ENCODE measurements around the gene BORA. TPM values are rescaled to one million over a fixed set of nuclear protein-coding genes. Genes with fewer than 3 reads are reported as not detected.
"Not testable (repeated sequence)": the region's sequence is repeated elsewhere in the genome, so short reads cannot be mapped to it uniquely, and the experiment has no call there.

Gene BORA
- total and polyA plus RNA-seq, 12 donors, result 0.66 to 6.0 (median 1.8) TPM

- intact Hi-C loops (cut with DNase I), result no loop called here
- peaks cover 8 to 43% of the 10 kb centered on the region in 2 donors for H3K4me1 ChIP-seq (replicated peaks in 1 of 2)
- no peak for TF ChIP-seq POLR2A (IDR thresholded peaks at IDR 0.05)
- TF ChIP-seq CTCF (IDR thresholded peaks at IDR 0.05), result no peak
Measured at GRCh38 chr13:72782717-72783116, 55.0 kb downstream of the BORA start.

DNA sequence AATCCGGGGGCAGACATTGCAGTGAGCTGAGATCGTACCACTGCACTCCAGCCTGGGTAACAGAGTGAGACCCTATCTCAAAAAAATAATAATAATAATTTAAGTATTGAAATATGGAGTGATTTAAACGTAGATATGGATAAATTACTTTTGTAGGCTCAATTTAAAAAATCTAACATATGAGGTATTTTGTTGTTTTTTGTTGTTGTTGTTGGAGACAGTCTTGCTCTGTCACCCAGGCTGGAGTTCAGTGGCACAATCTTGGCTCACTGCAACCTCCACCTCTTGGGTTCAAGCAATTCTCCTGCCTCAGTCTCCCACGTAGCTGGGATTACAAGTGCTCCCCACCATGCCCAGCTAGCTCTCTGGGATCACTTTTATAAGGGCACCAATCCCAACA, 57.0 kb downstream of the BORA start:
- intact Hi-C loops (cut with DNase I); H3K4me3 ChIP-seq; H3K27me3 ChIP-seq; DNase-seq; H3K36me3 ChIP-seq (replicated peaks in 1 of 2); H3K9me3 ChIP-seq (replicated peaks in 1 of 3); H3K27ac ChIP-seq: not testable (repeated sequence)
- H3K4me1 ChIP-seq (replicated peaks in 1 of 2), result peaks cover 8 to 31% of the 10 kb centered on the region in 2 donors
- 94 to 98% (median 96%) methylated on average over 4 of the region's 4 CpGs for WGBS, 4 donors

More at GRCh38 chr13:72782717-72783116, 55.0 kb downstream of the BORA start:
- DNase-seq, result no peak
- H3K27ac ChIP-seq, result peak overlapping the region in 2 of 5 donors; percentile 67 to 78
- peak overlapping the region in 2 of 4 donors; percentile 94 to 98 for H3K4me3 ChIP-seq
- H3K9me3 ChIP-seq (replicated peaks in 1 of 3), result no peaks in the 10 kb centered on the region
- WGBS, 4 donors, result 3 to 4% (median 3%) methylated on average over 7 of the region's 7 CpGs
- H3K36me3 ChIP-seq (replicated peaks in 1 of 2), result peaks cover 0 to 6% of the 10 kb centered on the region in 2 donors
- H3K27me3 ChIP-seq, result no peaks in the 10 kb centered on the region

- no peak overlapping the region for H3K27ac ChIP-seq
- H3K36me3 ChIP-seq (replicated peaks in 1 of 2), result peaks cover 0 to 10% of the 10 kb centered on the region in 2 donors
- H3K4me3 ChIP-seq, result no peak overlapping the region
- 74 to 88% (median 79%) methylated on average over 1 of the region's 1 CpG for WGBS, 4 donors
- DNase-seq, result no peak
- intact Hi-C loops (cut with DNase I), result no loop called here
- peaks cover 0 to 8% of the 10 kb centered on the region in 2 donors for H3K4me1 ChIP-seq (replicated peaks in 1 of 2)
- TF ChIP-seq POLR2A (IDR thresholded peaks at IDR 0.05) (no peak), CTCF (IDR thresholded peaks at IDR 0.05) (no peak)
- no peaks in the 10 kb centered on the region for H3K9me3 ChIP-seq (replicated peaks in 1 of 3)
- no peaks in the 10 kb centered on the region for H3K27me3 ChIP-seq
Measured at GRCh38 chr13:72788831-72789230, 61.1 kb downstream of the BORA start.

DNA sequence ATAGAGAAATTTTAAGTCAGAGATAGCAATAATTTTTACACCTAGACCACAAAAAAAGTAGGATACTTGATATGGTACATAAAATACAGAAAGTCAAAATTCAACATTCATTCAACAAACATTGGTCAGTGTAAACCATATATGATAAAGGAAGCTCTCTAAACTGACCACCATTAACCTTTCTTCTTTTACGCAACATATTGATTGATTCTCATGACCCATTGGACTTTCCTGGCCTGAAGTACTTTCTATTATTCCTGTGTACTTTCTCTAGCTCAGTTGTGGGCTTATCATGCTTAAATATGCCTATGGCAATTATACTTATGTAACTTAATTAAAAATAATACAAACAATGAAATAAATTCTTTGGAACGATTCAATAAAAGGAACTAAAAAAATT, 64.9 kb downstream of the BORA start:
- DNase-seq, result no peak
- 92 to 99% (median 95%) methylated on average over 2 of the region's 2 CpGs for WGBS, 4 donors
- Histone ChIP-seq H3K4me1 (replicated peaks in 1 of 2) (no peaks in the 10 kb centered on the region), H3K36me3 (replicated peaks in 1 of 2) (peaks cover 0 to 28% of the 10 kb centered on the region in 2 donors), H3K27ac (no peak overlapping the region), H3K27me3 (no peaks in the 10 kb centered on the region), H3K9me3 (replicated peaks in 1 of 3) (no peaks in the 10 kb centered on the region), H3K4me3 (no peak overlapping the region)
- intact Hi-C loops (cut with DNase I), result no loop called here
- TF ChIP-seq CTCF (IDR thresholded peaks at IDR 0.05), result no peak
- TF ChIP-seq POLR2A (IDR thresholded peaks at IDR 0.05), result no peak

DNA sequence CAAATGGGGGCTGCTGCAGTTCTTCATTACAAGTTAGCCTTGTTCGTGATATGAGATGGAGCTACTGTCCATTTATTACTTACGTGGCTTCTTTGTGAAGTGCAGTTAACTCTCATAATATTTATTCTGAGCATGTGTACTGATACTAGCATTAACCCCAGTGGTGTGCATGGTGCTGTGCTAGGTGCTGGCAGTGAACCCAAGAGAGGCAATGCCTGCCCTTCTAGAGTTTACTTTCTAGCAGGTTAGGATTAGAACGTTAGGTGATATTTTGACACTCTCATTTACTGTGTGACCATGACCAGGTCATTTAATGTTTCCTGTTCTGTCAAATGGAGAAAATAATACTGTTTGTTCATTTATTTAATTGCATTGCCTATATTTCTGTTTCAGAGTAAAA, 71.1 kb downstream of the BORA start:
- Histone ChIP-seq H3K4me3 (no peak overlapping the region), H3K27me3 (no peaks in the 10 kb centered on the region), H3K27ac (no peak overlapping the region), H3K4me1 (replicated peaks in 1 of 2) (no peaks in the 10 kb centered on the region), H3K36me3 (replicated peaks in 1 of 2) (peaks cover 0 to 26% of the 10 kb centered on the region in 2 donors), H3K9me3 (replicated peaks in 1 of 3) (no peaks in the 10 kb centered on the region)
- intact Hi-C loops (cut with DNase I), result no loop called here
- TF ChIP-seq CTCF (IDR thresholded peaks at IDR 0.05) (no peak), POLR2A (IDR thresholded peaks at IDR 0.05) (no peak)
- WGBS, 4 donors, result 65 to 80% (median 71%) methylated on average over 3 of the region's 3 CpGs
- no peak for DNase-seq
